ENCODE measurements around the gene SLC16A1. TPM values are rescaled to one million over a fixed set of nuclear protein-coding genes. Genes with fewer than 3 reads are reported as not detected.
A peak's percentile ranks its signal among the peaks of the same experiment; 100 is the strongest.
"Not testable (repeated sequence)": the region's sequence is repeated elsewhere in the genome, so short reads cannot be mapped to it uniquely, and the experiment has no call there.

The SLC16A1 gene
- total and polyA plus RNA-seq, 11 donors, result 60.5 to 192 (median 124) TPM

DNA sequence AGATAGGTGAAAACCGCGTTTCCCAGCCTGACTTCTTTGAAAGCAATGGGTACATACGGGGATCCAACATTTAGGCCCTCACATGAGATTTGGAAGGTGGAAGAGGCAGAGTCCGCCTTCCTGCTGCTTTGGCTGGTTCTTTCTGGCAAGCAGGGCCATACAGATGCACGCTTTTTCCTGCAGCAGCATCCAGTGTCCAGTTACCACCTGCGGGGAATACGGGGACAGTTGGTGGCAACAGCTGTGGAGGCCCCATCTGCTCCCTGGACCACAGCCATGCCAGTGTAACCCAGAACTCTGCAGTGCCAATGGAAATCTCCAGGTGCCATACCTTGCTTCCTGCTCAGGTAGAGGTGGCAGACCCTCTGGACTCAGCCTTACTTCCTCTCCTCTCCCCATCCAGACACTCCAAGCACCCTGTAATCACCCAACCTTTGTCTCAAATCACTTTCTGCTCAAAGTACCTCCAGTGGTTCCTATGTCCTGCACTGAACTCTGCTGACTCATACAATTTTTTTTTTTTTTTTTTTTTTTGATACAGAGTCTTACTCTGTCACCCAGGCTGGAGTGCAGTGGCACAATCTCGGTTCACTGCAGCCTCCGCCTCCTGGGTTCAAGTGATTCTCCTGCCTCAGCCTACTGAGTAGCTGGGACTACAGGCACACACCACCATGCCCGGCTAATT is 68.3 kb downstream of the SLC16A1 start:
- Histone ChIP-seq H3K9me3 (peaks cover 0 to under 1% (median 0%) of the 10 kb centered on the region in 12 donors), H3K4me3 (no peak overlapping the region), H3K27ac (no peak overlapping the region), H3K4me1 (peaks cover 0 to 5% (median 3%) of the 10 kb centered on the region in 12 donors), H3K36me3 (no peaks in the 10 kb centered on the region), H3K27me3 (no peaks in the 10 kb centered on the region)
- no peak for DNase-seq
- intact Hi-C loops (cut with DNase I), result loop anchor here in 2 of 10 donors (5.0 to 10.0 kb wide), 2 partner anchors 50 to 173 kb away; partner anchors contain the start of gene PPM1J (in 1 of the 2)
- 91 to 94% (median 92%) methylated on average over 10 of the region's 10 CpGs for WGBS, 4 donors
- peak in 1 of 4 donors; percentile 15 for ATAC-seq
- TF ChIP-seq, protein P1, sequence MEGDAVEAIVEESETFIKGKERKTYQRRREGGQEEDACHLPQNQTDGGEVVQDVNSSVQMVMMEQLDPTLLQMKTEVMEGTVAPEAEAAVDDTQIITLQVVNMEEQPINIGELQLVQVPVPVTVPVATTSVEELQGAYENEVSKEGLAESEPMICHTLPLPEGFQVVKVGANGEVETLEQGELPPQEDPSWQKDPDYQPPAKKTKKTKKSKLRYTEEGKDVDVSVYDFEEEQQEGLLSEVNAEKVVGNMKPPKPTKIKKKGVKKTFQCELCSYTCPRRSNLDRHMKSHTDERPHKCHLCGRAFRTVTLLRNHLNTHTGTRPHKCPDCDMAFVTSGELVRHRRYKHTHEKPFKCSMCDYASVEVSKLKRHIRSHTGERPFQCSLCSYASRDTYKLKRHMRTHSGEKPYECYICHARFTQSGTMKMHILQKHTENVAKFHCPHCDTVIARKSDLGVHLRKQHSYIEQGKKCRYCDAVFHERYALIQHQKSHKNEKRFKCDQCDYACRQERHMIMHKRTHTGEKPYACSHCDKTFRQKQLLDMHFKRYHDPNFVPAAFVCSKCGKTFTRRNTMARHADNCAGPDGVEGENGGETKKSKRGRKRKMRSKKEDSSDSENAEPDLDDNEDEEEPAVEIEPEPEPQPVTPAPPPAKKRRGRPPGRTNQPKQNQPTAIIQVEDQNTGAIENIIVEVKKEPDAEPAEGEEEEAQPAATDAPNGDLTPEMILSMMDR (IDR thresholded peaks at IDR 0.05), result no peak
- no peak for TF ChIP-seq POLR2A (IDR thresholded peaks at IDR 0.05)

DNA sequence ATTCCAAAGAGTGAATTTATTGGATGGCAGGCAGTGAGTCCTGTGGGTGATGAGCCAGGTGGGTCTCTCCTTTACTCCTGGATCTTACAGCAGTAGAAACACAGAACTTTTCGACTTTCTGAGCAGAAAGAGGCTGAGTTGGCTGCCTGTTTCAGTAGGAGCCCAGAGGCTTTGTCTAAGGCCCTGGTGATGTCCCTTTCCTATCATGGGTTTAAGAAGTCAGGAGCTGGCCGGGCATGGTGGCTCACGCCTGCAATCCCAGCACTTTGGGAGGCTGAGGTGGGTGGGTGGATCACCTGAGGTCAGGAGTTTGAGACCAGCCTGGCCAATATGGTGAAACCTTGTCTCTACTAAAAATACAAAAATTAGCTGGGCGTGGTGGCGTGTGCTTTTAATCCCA is 71.0 kb downstream of the SLC16A1 start:
- 91 to 97% (median 95%) methylated on average over 5 of the region's 5 CpGs for WGBS, 4 donors
- intact Hi-C loops (cut with DNase I), result loop anchor here in 7 of 10 donors (5.0 to 10.0 kb wide), 6 partner anchors 52 to 170 kb away; partner anchors contain the start of genes SLC16A1 (in 5 of the 7) and PPM1J (in 3 of the 7)
- not testable (repeated sequence) for ATAC-seq, H3K36me3 ChIP-seq, H3K9me3 ChIP-seq, H3K27me3 ChIP-seq, H3K27ac ChIP-seq, H3K4me3 ChIP-seq, DNase-seq
- peaks cover 0 to 18% (median 11%) of the 10 kb centered on the region in 12 donors for H3K4me1 ChIP-seq

DNA sequence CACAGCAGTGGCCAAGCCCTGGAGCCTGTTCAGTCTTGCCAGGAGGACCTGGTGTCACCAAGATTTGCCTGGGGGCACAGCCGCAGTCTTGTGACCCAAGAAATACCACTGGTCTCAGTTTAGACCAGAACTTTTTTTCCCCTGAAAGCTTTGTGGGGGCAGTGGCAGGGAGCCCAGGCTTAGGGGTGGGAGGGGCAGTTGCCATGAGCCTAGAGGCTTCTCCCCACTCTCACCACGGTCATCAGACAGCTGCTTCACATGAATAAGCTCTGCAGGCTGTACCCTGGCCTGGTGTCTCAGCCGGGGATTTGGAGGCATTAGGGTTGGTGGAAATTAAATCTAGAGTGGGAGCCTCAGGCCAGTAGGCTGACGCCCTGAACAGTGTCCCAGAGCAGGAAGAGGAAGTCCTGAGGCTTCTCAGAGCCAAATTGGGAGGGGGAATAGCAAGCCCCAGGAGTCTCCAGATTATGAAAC is 73.7 kb downstream of the SLC16A1 start:
- H3K36me3 ChIP-seq, result no peaks in the 10 kb centered on the region
- H3K27ac ChIP-seq, result peak overlapping the region in 9 of 12 donors; percentile 41 to 79 (median 59)
- intact Hi-C loops (cut with DNase I), result loop anchor here in 7 of 10 donors (5.0 to 10.0 kb wide), 5 partner anchors 70 to 168 kb away; partner anchors contain the start of genes SLC16A1 (in 5 of the 7) and PPM1J (in 3 of the 7)
- H3K4me3 ChIP-seq, result no peak overlapping the region
- ATAC-seq (peak; percentile 39 to 59 (median 46)), DNase-seq (peak in 3 of 5 donors; percentile 24 to 36 (median 26))
- 47 to 57% (median 55%) methylated on average over 3 to 4 of the region's 4 CpGs for WGBS, 4 donors
- H3K4me1 ChIP-seq, result peaks cover 0 to 18% (median 11%) of the 10 kb centered on the region in 12 donors
- H3K9me3 ChIP-seq, result no peaks in the 10 kb centered on the region
- TF ChIP-seq, protein P1 (IDR thresholded peaks at IDR 0.05), result no peak
- TF ChIP-seq POLR2A (IDR thresholded peaks at IDR 0.05), result no peak
- no peaks in the 10 kb centered on the region for H3K27me3 ChIP-seq

DNA sequence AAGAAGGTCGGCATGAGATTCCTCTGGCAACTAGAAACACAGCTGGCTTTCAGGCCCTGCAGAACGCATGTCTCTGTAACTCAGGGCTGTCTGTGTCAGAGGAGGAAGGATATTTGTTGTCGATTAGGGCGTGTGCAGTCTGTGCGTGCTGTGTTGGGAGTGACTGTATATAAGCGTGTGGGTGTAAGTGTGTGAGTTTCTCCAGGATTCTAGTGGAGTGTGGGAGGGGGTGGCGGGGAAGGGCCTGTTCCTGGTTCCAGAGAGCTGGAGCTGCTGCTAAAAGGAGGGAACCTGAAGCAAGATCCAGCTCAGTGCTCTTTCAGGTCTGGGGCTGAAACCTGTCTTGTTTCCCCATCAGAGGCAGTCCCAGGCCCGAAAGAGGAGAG is 74.3 kb downstream of the SLC16A1 start:
- TF ChIP-seq, protein P1 (IDR thresholded peaks at IDR 0.05), result no peak
- no peak for TF ChIP-seq POLR2A (IDR thresholded peaks at IDR 0.05)
- Histone ChIP-seq H3K27ac (peak overlapping the region in 8 of 12 donors; percentile 16 to 79 (median 60)), H3K4me3 (no peak overlapping the region), H3K9me3 (no peaks in the 10 kb centered on the region), H3K36me3 (no peaks in the 10 kb centered on the region), H3K4me1 (peaks cover 0 to 18% (median 11%) of the 10 kb centered on the region in 12 donors), H3K27me3 (no peaks in the 10 kb centered on the region)
- 75 to 87% (median 79%) methylated on average over 7 to 8 of the region's 8 CpGs for WGBS, 4 donors
- intact Hi-C loops (cut with DNase I), result loop anchor here (1.0 to 10.0 kb wide), 12 partner anchors 71 to 167 kb away; partner anchors contain the start of genes SLC16A1 (in 7 of the 10) and PPM1J (in 3 of the 10)
- no peak for DNase-seq
- peak in 1 of 4 donors; percentile 26 for ATAC-seq
